Astrocyte of the cerebellum (primary cell): ENCODE results near the gene CLPSL1.
A peak's percentile ranks its signal among the peaks of the same experiment; 100 is the strongest.

ENCODE experiments used
- DNase-seq: peaks from one replicate; pipeline ENCODE4 v3.0.0-alpha.2; 2011; ENCODE audit warnings: low read depth
- H3K4me3 ChIP-seq: 2 replicates; pipeline ENCODE4 v1.5.1; 2011; ENCODE audit warnings: mild to moderate bottlenecking, low read depth, low read length, moderate library complexity
- in situ Hi-C: cut with HindIII; loops from 2 replicates; pipeline ENCODE4 v1.10.0; 2017; ENCODE audit warnings: low sequenced_read_pairs
- TF ChIP-seq, protein P1 (sequence below): IDR thresholded peaks from 2 replicates; pipeline ENCODE4 v1.5.1; 2012; ENCODE audit warnings: low read length, low read depth, moderate library complexity, mild to moderate bottlenecking; ENCODE audit errors: missing control alignments

The CLPSL1 gene

GRCh38 chr6:35736982-35737412 is 43.8 kb upstream of the CLPSL1 start, which contains the start of gene ARMC12:
ARMC12 (plus strand) TSS chr6:35737032; CDS start chr6:35737109, 77 bp downstream.
- TF ChIP-seq, protein P1, sequence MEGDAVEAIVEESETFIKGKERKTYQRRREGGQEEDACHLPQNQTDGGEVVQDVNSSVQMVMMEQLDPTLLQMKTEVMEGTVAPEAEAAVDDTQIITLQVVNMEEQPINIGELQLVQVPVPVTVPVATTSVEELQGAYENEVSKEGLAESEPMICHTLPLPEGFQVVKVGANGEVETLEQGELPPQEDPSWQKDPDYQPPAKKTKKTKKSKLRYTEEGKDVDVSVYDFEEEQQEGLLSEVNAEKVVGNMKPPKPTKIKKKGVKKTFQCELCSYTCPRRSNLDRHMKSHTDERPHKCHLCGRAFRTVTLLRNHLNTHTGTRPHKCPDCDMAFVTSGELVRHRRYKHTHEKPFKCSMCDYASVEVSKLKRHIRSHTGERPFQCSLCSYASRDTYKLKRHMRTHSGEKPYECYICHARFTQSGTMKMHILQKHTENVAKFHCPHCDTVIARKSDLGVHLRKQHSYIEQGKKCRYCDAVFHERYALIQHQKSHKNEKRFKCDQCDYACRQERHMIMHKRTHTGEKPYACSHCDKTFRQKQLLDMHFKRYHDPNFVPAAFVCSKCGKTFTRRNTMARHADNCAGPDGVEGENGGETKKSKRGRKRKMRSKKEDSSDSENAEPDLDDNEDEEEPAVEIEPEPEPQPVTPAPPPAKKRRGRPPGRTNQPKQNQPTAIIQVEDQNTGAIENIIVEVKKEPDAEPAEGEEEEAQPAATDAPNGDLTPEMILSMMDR = no peak
- in situ Hi-C loops = no loop called here
- no peak for DNase-seq
- no peak within 1 kb of the TSS for H3K4me3 ChIP-seq

GRCh38 chr6:35737413-35738211 is 43.2 kb upstream of the CLPSL1 start:
- peak; percentile 80 for DNase-seq
- in situ Hi-C loops = no loop called here
- TF ChIP-seq, protein P1 = peak; percentile 81

DNA sequence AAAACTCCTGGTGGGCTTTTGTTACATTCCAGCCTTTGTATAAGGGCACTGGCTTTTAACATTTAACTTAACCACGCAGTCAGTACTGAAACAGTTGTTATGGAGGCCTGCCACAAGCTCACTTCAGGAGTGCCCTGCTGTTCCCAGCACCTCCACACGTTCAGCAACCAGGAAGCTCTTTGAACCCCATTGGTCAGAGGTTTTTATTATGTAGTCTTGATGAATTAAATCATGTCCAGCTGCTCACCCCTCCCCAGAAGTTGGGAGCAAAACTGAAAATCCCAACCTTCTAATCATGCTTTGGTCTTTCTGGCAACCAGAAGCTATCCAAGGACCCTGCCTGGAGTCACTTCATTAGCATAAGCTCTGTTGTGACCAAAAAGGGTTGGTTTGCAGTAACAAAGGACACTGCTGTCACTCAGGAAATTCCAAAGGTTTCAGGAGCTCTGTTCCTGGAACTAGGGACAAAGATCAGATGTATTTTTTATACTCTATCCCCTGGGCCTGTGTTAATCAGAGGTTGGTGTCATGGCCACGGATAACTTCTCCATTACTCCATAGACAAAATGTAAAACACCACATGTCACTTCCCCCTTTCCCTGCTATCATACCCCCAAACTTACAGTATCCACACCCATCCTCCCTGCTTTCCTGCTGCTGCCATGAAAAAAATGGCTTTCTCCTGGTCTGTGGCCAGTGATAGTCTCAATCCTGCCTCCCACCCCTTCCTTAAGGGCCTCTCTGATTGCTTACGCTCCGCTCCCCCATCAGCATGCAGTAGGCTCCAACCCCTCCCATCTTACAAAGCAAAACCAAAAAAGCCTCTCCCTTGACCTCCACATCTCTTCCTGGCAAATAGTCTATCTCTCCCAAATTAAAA is 40.9 kb upstream of the CLPSL1 start:
- no peak for DNase-seq
- TF ChIP-seq, protein P1 = no peak
- H3K4me3 ChIP-seq = no peak overlapping the region
- in situ Hi-C loops = loop anchor here (5.0 kb wide), 1 partner anchor 168 kb away; no protein-coding TSS in a partner anchor

More at GRCh38 chr6:35737413-35738211, 43.2 kb upstream of the CLPSL1 start:
- no peak overlapping the region for H3K4me3 ChIP-seq

DNA sequence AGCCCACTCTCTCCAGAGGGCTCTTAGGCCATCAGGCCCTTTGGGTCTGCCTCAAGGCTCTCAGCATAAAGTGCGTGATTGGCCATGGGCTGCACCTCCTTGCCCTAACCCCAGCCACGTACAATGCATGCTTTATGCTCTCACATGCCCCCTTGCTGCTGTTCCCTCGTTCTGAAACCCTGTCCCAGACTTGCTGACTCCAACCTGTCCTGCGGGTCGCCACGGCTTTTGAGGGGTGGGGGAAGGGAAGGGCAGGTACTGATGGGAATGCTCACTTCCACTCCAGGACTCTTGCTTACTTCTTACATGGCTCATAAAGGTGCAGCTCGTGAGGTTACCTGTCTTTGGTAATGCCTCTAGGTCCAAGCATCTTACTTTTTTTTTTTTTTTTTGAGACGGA is 38.0 kb upstream of the CLPSL1 start:
- no peak overlapping the region for H3K4me3 ChIP-seq
- DNase-seq = no peak
- TF ChIP-seq, protein P1 = no peak
- in situ Hi-C loops = loop anchor here (5.0 kb wide), 1 partner anchor 171 kb away; no protein-coding TSS in a partner anchor

GRCh38 chr6:35745509-35745908 is 35.3 kb upstream of the CLPSL1 start:
- H3K4me3 ChIP-seq = no peak overlapping the region
- in situ Hi-C loops = no loop called here
- no peak for DNase-seq
- TF ChIP-seq, protein P1 = no peak

DNA sequence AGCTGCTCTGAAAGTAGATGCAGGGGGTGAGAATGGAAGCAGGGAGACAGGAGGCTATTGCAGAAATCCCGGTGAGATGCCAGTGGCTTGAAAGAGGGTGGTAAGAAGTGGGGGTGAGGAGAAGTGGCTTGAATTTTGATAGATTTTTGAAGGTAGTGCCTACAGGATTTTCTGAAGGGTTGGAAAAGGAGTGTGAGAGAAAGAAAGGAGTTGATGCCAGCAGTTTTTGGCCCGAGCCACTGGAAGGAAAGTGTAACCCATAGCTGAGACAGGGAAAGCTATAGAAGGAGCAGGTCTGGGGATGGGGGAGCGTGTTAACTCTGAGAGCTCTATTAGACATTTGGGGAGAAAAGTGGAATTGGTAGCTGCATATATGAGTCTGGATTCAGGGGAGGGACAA is 34.3 kb upstream of the CLPSL1 start:
- in situ Hi-C loops = no loop called here
- TF ChIP-seq, protein P1 = no peak
- H3K4me3 ChIP-seq = no peak overlapping the region
- no peak for DNase-seq
